Measurements from ENCODE around the gene LIM2.

The LIM2 gene

GRCh38 chr19:51337141-51337860 is 50.5 kb downstream of the LIM2 start:
- Histone ChIP-seq H3K9me3 (ENCODE audit: severe bottlenecking) (no peaks in the 10 kb centered on the region), H3K27ac (ENCODE audit: poor library complexity, severe bottlenecking) (no peak overlapping the region), H3K4me1 (ENCODE audit: insufficient read depth, poor library complexity, severe bottlenecking) (no peaks in the 10 kb centered on the region), H3K27me3 (ENCODE audit: insufficient read depth, poor library complexity, severe bottlenecking) (no peaks in the 10 kb centered on the region), H3K36me3 (ENCODE audit: low read depth) (no peaks in the 10 kb centered on the region), H3K4me3 (ENCODE audit: severe bottlenecking) (no peak overlapping the region)
- TF ChIP-seq CTCF (IDR thresholded peaks at IDR 0.05; ENCODE audit: poor library complexity, severe bottlenecking), result no peak
- no peak for ATAC-seq (ENCODE audit: low read depth)
- no peak for DNase-seq (ENCODE audit: low spot score)

- Histone ChIP-seq H3K27ac (ENCODE audit: poor library complexity, severe bottlenecking) (no peak overlapping the region), H3K27me3 (ENCODE audit: insufficient read depth, poor library complexity, severe bottlenecking) (no peaks in the 10 kb centered on the region), H3K4me1 (ENCODE audit: insufficient read depth, poor library complexity, severe bottlenecking) (no peaks in the 10 kb centered on the region), H3K9me3 (ENCODE audit: severe bottlenecking) (no peaks in the 10 kb centered on the region), H3K36me3 (ENCODE audit: low read depth) (no peaks in the 10 kb centered on the region), H3K4me3 (ENCODE audit: severe bottlenecking) (no peak overlapping the region)
- TF ChIP-seq CTCF (IDR thresholded peaks at IDR 0.05; ENCODE audit: poor library complexity, severe bottlenecking), result no peak
- ATAC-seq (ENCODE audit: low read depth) (no peak), DNase-seq (ENCODE audit: low spot score) (no peak)
Measured at GRCh38 chr19:51333836-51334460, 53.8 kb downstream of the LIM2 start.

GRCh38 chr19:51331716-51332115 is 56.1 kb downstream of the LIM2 start:
- no peak for TF ChIP-seq CTCF (IDR thresholded peaks at IDR 0.05; ENCODE audit: poor library complexity, severe bottlenecking)

GRCh38 chr19:51331193-51331592 is 56.6 kb downstream of the LIM2 start:
- Histone ChIP-seq H3K36me3 (ENCODE audit: low read depth) (no peaks in the 10 kb centered on the region), H3K4me3 (ENCODE audit: severe bottlenecking) (no peak overlapping the region), H3K9me3 (ENCODE audit: severe bottlenecking) (no peaks in the 10 kb centered on the region), H3K27ac (ENCODE audit: poor library complexity, severe bottlenecking) (no peak overlapping the region), H3K4me1 (ENCODE audit: insufficient read depth, poor library complexity, severe bottlenecking) (peaks cover 2% of the 10 kb centered on the region), H3K27me3 (ENCODE audit: insufficient read depth, poor library complexity, severe bottlenecking) (peaks cover 8% of the 10 kb centered on the region)
- DNase-seq (ENCODE audit: low spot score), result no peak
- ATAC-seq (ENCODE audit: low read depth), result no peak
- TF ChIP-seq CTCF (IDR thresholded peaks at IDR 0.05; ENCODE audit: poor library complexity, severe bottlenecking), result no peak

More at GRCh38 chr19:51331716-51332115, 56.1 kb downstream of the LIM2 start:
- no peaks in the 10 kb centered on the region for H3K36me3 ChIP-seq (ENCODE audit: low read depth)
- H3K9me3 ChIP-seq (ENCODE audit: severe bottlenecking), result no peaks in the 10 kb centered on the region
- H3K4me3 ChIP-seq (ENCODE audit: severe bottlenecking), result no peak overlapping the region
- ATAC-seq (ENCODE audit: low read depth), result no peak
- DNase-seq (ENCODE audit: low spot score), result no peak
- no peak overlapping the region for H3K27ac ChIP-seq (ENCODE audit: poor library complexity, severe bottlenecking)
- H3K27me3 ChIP-seq (ENCODE audit: insufficient read depth, poor library complexity, severe bottlenecking), result peaks cover 8% of the 10 kb centered on the region
- H3K4me1 ChIP-seq (ENCODE audit: insufficient read depth, poor library complexity, severe bottlenecking), result peaks cover 2% of the 10 kb centered on the region

GRCh38 chr19:51330366-51330765 is 57.4 kb downstream of the LIM2 start:
- TF ChIP-seq CTCF (IDR thresholded peaks at IDR 0.05; ENCODE audit: poor library complexity, severe bottlenecking), result no peak
- no peak for DNase-seq (ENCODE audit: low spot score)
- Histone ChIP-seq H3K4me1 (ENCODE audit: insufficient read depth, poor library complexity, severe bottlenecking) (peaks cover 2% of the 10 kb centered on the region), H3K27me3 (ENCODE audit: insufficient read depth, poor library complexity, severe bottlenecking) (peaks cover 8% of the 10 kb centered on the region), H3K27ac (ENCODE audit: poor library complexity, severe bottlenecking) (no peak overlapping the region), H3K36me3 (ENCODE audit: low read depth) (no peaks in the 10 kb centered on the region), H3K9me3 (ENCODE audit: severe bottlenecking) (no peaks in the 10 kb centered on the region), H3K4me3 (ENCODE audit: severe bottlenecking) (no peak overlapping the region)
- no peak for ATAC-seq (ENCODE audit: low read depth)

All from RWPE2 (cell line).